ENCODE results near the gene LAMA3.

LAMA3 gene

DNA sequence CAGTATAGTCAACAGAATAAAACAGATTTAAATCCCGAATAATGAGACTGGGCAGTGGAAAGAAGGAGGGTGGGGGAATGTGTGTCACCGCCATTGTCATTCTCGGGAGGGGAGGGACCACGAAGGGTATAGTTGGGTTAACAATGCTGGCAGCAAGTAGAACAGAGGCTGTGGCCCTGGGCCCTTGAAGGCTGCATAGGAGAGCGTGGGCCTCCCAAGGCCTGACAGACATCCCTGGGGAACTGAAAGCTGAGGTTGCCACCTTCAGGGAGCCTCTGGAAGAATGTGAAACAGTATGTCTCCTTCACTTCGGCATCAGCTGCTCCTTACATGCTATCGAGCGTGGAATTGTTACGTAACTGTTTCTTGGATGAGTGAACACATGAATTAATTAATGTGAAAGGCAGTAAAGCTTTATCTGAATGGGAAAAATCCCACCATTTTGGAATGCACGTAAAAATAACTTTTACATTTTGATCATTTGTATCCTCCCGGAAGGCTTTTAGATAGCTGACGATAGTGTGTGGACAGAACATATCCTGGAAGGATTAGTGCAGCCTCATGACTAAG lies 232.5 kb downstream of the LAMA3 start:
- no peaks in the 10 kb centered on the region for H3K9me3 ChIP-seq (replicated peaks in 1 of 2; ENCODE audit: control insufficient read depth in 2 of 2, insufficient read depth in 1 of 2, low read depth in 1 of 2, low read length in 2 of 2)
- H4K8ac ChIP-seq (ENCODE audit: low read depth, low read length): no peak overlapping the region
- H3K36me3 ChIP-seq (replicated peaks in 1 of 2; ENCODE audit: control insufficient read depth in 2 of 2, insufficient read depth in 2 of 2, low read length in 2 of 2): no peaks in the 10 kb centered on the region
- H3K23ac ChIP-seq (ENCODE audit: low read depth, low read length, poor library complexity): no peak overlapping the region
- H2BK15ac ChIP-seq (ENCODE audit: low read length): no peak overlapping the region
- DNase-seq (ENCODE audit: low spot score): no peak
- H2BK120ac ChIP-seq (ENCODE audit: low read depth, low read length): no peak overlapping the region
- H2BK12ac ChIP-seq (ENCODE audit: low read length): no peak overlapping the region
- WGBS, 2 donors (ENCODE audit: extremely low coverage in 2 of 2, insufficient read length in 2 of 2, insufficient replicate concordance in 1 of 2): no CpG with 5 or more reads among the region's 12 CpGs
- no peak overlapping the region for H3K27ac ChIP-seq (replicated peaks; ENCODE audit: low read length)
- no peak overlapping the region for H3K4ac ChIP-seq (ENCODE audit: low read length)
- peaks cover 0 to 8% (median 0%) of the 10 kb centered on the region in 3 experiments for H3K27me3 ChIP-seq (ENCODE audit: control insufficient read depth in 3 of 3, insufficient read depth in 3 of 3, low read depth in 1 of 3, low read length in 3 of 3)
- H3K18ac ChIP-seq (ENCODE audit: low read length): no peak overlapping the region
- no peak overlapping the region for H2AK5ac ChIP-seq (ENCODE audit: low read depth, low read length)
- H3K4me3 ChIP-seq (ENCODE audit: low read length in 2 of 2): no peak overlapping the region
- H2AFZ ChIP-seq (ENCODE audit: low read length): no peak overlapping the region
- H2BK5ac ChIP-seq (ENCODE audit: low read length): no peak overlapping the region
- H3K4me2 ChIP-seq (ENCODE audit: insufficient read depth, low read length, poor library complexity, severe bottlenecking): no peak overlapping the region
- H4K91ac ChIP-seq (ENCODE audit: low read depth, low read length, poor library complexity): no peak overlapping the region
- H3K4me1 ChIP-seq (ENCODE audit: control insufficient read depth in 2 of 2, insufficient read depth in 1 of 2, low read depth in 1 of 2, low read length in 2 of 2): peaks cover 0 to 2% of the 10 kb centered on the region in 2 donors
- no peaks in the 10 kb centered on the region for H3K79me1 ChIP-seq (ENCODE audit: low read depth, low read length)
- no peak overlapping the region for H3K9ac ChIP-seq (ENCODE audit: low read depth, low read length, poor library complexity)
- H3K14ac ChIP-seq (ENCODE audit: low read length): no peak overlapping the region

DNA sequence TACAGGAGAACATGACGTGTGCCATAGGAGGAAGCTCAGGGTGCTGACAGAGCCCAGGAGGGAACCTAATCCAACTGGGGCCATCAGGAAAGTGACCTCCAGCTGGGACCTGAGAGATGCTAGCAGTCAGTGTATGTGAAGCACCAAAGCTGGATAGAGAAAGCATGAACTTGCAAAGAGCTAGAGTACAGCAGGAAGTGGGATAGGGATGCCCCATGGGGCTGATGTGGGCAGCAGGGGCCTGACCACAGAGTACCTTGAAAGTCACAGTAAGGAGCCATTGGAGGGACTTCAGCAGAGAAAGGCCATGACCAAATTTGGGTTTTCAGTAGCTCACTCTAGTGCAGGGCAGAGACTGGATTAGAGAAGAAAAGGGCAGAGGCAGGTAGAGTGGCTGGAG lies 233.7 kb downstream of the LAMA3 start:
- H3K14ac ChIP-seq (ENCODE audit: low read length): no peak overlapping the region
- H2AK5ac ChIP-seq (ENCODE audit: low read depth, low read length): no peak overlapping the region
- no peaks in the 10 kb centered on the region for H3K79me1 ChIP-seq (ENCODE audit: low read depth, low read length)
- no peak overlapping the region for H4K8ac ChIP-seq (ENCODE audit: low read depth, low read length)
- H3K4me3 ChIP-seq (ENCODE audit: low read length in 2 of 2): no peak overlapping the region
- no peak overlapping the region for H3K4me2 ChIP-seq (ENCODE audit: insufficient read depth, low read length, poor library complexity, severe bottlenecking)
- H2AFZ ChIP-seq (ENCODE audit: low read length): no peak overlapping the region
- no peak overlapping the region for H4K91ac ChIP-seq (ENCODE audit: low read depth, low read length, poor library complexity)
- H2BK5ac ChIP-seq (ENCODE audit: low read length): no peak overlapping the region
- H2BK12ac ChIP-seq (ENCODE audit: low read length): no peak overlapping the region
- H3K4ac ChIP-seq (ENCODE audit: low read length): no peak overlapping the region
- no peak overlapping the region for H3K23ac ChIP-seq (ENCODE audit: low read depth, low read length, poor library complexity)
- no CpG with 5 or more reads among the region's 1 CpG for WGBS, 2 donors (ENCODE audit: extremely low coverage in 2 of 2, insufficient read length in 2 of 2, insufficient replicate concordance in 1 of 2)
- H2BK15ac ChIP-seq (ENCODE audit: low read length): no peak overlapping the region
- H3K36me3 ChIP-seq (replicated peaks in 1 of 2; ENCODE audit: control insufficient read depth in 2 of 2, insufficient read depth in 2 of 2, low read length in 2 of 2): no peaks in the 10 kb centered on the region
- H3K18ac ChIP-seq (ENCODE audit: low read length): no peak overlapping the region
- H3K27me3 ChIP-seq (ENCODE audit: control insufficient read depth in 3 of 3, insufficient read depth in 3 of 3, low read depth in 1 of 3, low read length in 3 of 3): peaks cover 0 to 8% (median 0%) of the 10 kb centered on the region in 3 experiments
- H3K27ac ChIP-seq (replicated peaks; ENCODE audit: low read length): no peak overlapping the region
- DNase-seq (ENCODE audit: low spot score): no peak
- no peak overlapping the region for H2BK120ac ChIP-seq (ENCODE audit: low read depth, low read length)
- peaks cover 0 to 2% of the 10 kb centered on the region in 2 donors for H3K4me1 ChIP-seq (ENCODE audit: control insufficient read depth in 2 of 2, insufficient read depth in 1 of 2, low read depth in 1 of 2, low read length in 2 of 2)
- no peak overlapping the region for H3K9ac ChIP-seq (ENCODE audit: low read depth, low read length, poor library complexity)
- H3K9me3 ChIP-seq (replicated peaks in 1 of 2; ENCODE audit: control insufficient read depth in 2 of 2, insufficient read depth in 1 of 2, low read depth in 1 of 2, low read length in 2 of 2): no peaks in the 10 kb centered on the region

DNA sequence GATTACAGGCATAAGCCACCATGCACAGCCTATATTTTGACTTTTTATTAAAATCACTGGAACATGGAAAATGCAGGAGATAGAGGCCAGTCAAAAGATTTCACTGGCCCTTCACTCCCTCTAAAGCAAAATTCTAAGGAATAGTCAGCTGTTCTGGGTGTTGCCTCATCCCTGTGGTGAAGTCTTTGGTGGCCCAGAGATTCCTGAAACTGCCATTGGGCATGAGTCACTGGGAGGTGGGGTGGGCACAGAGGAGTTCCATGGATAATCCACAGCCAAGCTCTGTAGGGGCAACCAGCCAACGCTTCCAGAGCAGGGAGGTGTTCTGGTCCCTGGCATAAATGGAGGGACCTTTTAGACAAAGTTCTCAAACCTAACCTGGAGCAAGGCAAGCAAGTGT lies 235.6 kb downstream of the LAMA3 start:
- Histone ChIP-seq H4K91ac (ENCODE audit: low read depth, low read length, poor library complexity) (no peak overlapping the region), H2AFZ (ENCODE audit: low read length) (no peak overlapping the region), H3K4ac (ENCODE audit: low read length) (no peak overlapping the region), H2BK12ac (ENCODE audit: low read length) (no peak overlapping the region), H2AK5ac (ENCODE audit: low read depth, low read length) (peak overlapping the region; percentile 59), H3K27ac (replicated peaks; ENCODE audit: low read length) (no peak overlapping the region), H2BK15ac (ENCODE audit: low read length) (no peak overlapping the region), H3K14ac (ENCODE audit: low read length) (no peak overlapping the region), H2BK120ac (ENCODE audit: low read depth, low read length) (no peak overlapping the region), H4K8ac (ENCODE audit: low read depth, low read length) (no peak overlapping the region), H3K9me3 (replicated peaks in 1 of 2; ENCODE audit: control insufficient read depth in 2 of 2, insufficient read depth in 1 of 2, low read depth in 1 of 2, low read length in 2 of 2) (no peaks in the 10 kb centered on the region), H3K4me1 (ENCODE audit: control insufficient read depth in 2 of 2, insufficient read depth in 1 of 2, low read depth in 1 of 2, low read length in 2 of 2) (peaks cover 0 to 2% of the 10 kb centered on the region in 2 donors), H3K79me1 (ENCODE audit: low read depth, low read length) (no peaks in the 10 kb centered on the region), H3K36me3 (replicated peaks in 1 of 2; ENCODE audit: control insufficient read depth in 2 of 2, insufficient read depth in 2 of 2, low read length in 2 of 2) (no peaks in the 10 kb centered on the region), H3K18ac (ENCODE audit: low read length) (no peak overlapping the region), H2BK5ac (ENCODE audit: low read length) (no peak overlapping the region), H3K27me3 (ENCODE audit: control insufficient read depth in 3 of 3, insufficient read depth in 3 of 3, low read depth in 1 of 3, low read length in 3 of 3) (peaks cover 0 to 4% (median 0%) of the 10 kb centered on the region in 3 experiments), H3K4me2 (ENCODE audit: insufficient read depth, low read length, poor library complexity, severe bottlenecking) (no peak overlapping the region), H3K4me3 (ENCODE audit: low read length in 2 of 2) (no peak overlapping the region), H3K9ac (ENCODE audit: low read depth, low read length, poor library complexity) (no peak overlapping the region), H3K23ac (ENCODE audit: low read depth, low read length, poor library complexity) (no peak overlapping the region)
- DNase-seq (ENCODE audit: low spot score): no peak
- WGBS, 2 donors (ENCODE audit: extremely low coverage in 2 of 2, insufficient read length in 2 of 2, insufficient replicate concordance in 1 of 2): no CpG with 5 or more reads among the region's 1 CpG

DNA sequence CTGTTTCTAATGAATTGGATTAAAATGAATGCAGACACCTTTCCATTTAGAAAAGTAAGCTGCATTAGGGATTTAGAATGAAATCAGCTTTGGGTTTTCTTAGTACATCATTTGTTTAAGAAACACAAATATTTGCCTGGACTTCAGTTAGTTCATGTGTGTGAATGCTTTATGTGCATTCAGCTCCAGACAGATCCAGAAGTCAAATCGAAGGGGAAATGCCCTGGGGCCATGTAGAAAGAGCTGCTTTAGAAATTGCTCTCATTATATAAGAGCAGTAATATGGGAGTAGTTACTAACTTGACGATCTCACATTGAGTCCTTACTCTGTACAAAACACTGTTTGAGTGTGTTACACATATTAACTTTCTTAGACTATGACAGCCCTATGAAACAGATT lies 237.3 kb downstream of the LAMA3 start:
- Histone ChIP-seq H4K8ac (ENCODE audit: low read depth, low read length) (no peak overlapping the region), H3K4me2 (ENCODE audit: insufficient read depth, low read length, poor library complexity, severe bottlenecking) (no peak overlapping the region), H3K4ac (ENCODE audit: low read length) (no peak overlapping the region), H3K14ac (ENCODE audit: low read length) (no peak overlapping the region), H3K27me3 (ENCODE audit: control insufficient read depth in 3 of 3, insufficient read depth in 3 of 3, low read depth in 1 of 3, low read length in 3 of 3) (peaks cover 0 to 2% (median 0%) of the 10 kb centered on the region in 3 experiments), H3K36me3 (replicated peaks in 1 of 2; ENCODE audit: control insufficient read depth in 2 of 2, insufficient read depth in 2 of 2, low read length in 2 of 2) (no peaks in the 10 kb centered on the region), H3K9ac (ENCODE audit: low read depth, low read length, poor library complexity) (no peak overlapping the region), H2AFZ (ENCODE audit: low read length) (no peak overlapping the region), H3K23ac (ENCODE audit: low read depth, low read length, poor library complexity) (no peak overlapping the region), H2BK5ac (ENCODE audit: low read length) (no peak overlapping the region), H3K27ac (replicated peaks; ENCODE audit: low read length) (no peak overlapping the region), H3K4me3 (ENCODE audit: low read length in 2 of 2) (no peak overlapping the region), H2AK5ac (ENCODE audit: low read depth, low read length) (no peak overlapping the region), H2BK120ac (ENCODE audit: low read depth, low read length) (no peak overlapping the region), H2BK12ac (ENCODE audit: low read length) (no peak overlapping the region), H3K4me1 (ENCODE audit: control insufficient read depth in 2 of 2, insufficient read depth in 1 of 2, low read depth in 1 of 2, low read length in 2 of 2) (peaks cover 0 to 2% of the 10 kb centered on the region in 2 donors), H3K18ac (ENCODE audit: low read length) (no peak overlapping the region), H3K79me1 (ENCODE audit: low read depth, low read length) (no peaks in the 10 kb centered on the region), H3K9me3 (replicated peaks in 1 of 2; ENCODE audit: control insufficient read depth in 2 of 2, insufficient read depth in 1 of 2, low read depth in 1 of 2, low read length in 2 of 2) (no peaks in the 10 kb centered on the region), H2BK15ac (ENCODE audit: low read length) (no peak overlapping the region), H4K91ac (ENCODE audit: low read depth, low read length, poor library complexity) (no peak overlapping the region)
- WGBS, 2 donors (ENCODE audit: extremely low coverage in 2 of 2, insufficient read length in 2 of 2, insufficient replicate concordance in 1 of 2): no CpG with 5 or more reads among the region's 2 CpGs
- DNase-seq (ENCODE audit: low spot score): no peak

All from neuronal stem cell (in vitro differentiated cells).